GM20431 (cell line): Measurements from ENCODE around the gene COL25A1.

Experiments
- in situ Hi-C: fragments of 300-500 bp; cut with MseI, MboI; formaldehyde crosslinking; loops from one replicate; pipeline ENCODE4 v1.15.0; 2020; ENCODE audit warnings: low sequenced_read_pairs; ENCODE audit not compliant: unreplicated experiment

Gene COL25A1

GRCh38 chr4:108804648-108805273 is 497.7 kb downstream of the COL25A1 start:
- in situ Hi-C loops, result no loop called here

- in situ Hi-C loops, result no loop called here
Observed at GRCh38 chr4:108799306-108799705, 503.2 kb downstream of the COL25A1 start.

- in situ Hi-C loops, result no loop called here
Observed at GRCh38 chr4:108796173-108796572, 506.3 kb downstream of the COL25A1 start.

- in situ Hi-C loops, result no loop called here
Observed at GRCh38 chr4:108795733-108796132, 506.7 kb downstream of the COL25A1 start.

- in situ Hi-C loops, result no loop called here
Observed at GRCh38 chr4:108794136-108794535, 508.3 kb downstream of the COL25A1 start.

- in situ Hi-C loops, result no loop called here
Observed at GRCh38 chr4:108793415-108793814, 509.0 kb downstream of the COL25A1 start.

GRCh38 chr4:108788731-108789130 is 513.7 kb downstream of the COL25A1 start:
- in situ Hi-C loops, result no loop called here

- in situ Hi-C loops, result no loop called here
Observed at GRCh38 chr4:108787724-108788123, 514.7 kb downstream of the COL25A1 start.

GRCh38 chr4:108787106-108787505 is 515.4 kb downstream of the COL25A1 start:
- in situ Hi-C loops, result no loop called here

- in situ Hi-C loops, result no loop called here
Observed at GRCh38 chr4:108786351-108786750, 516.1 kb downstream of the COL25A1 start.

GRCh38 chr4:108783665-108784463 is 518.6 kb downstream of the COL25A1 start:
- in situ Hi-C loops, result no loop called here

GRCh38 chr4:108779958-108780357 is 522.5 kb downstream of the COL25A1 start:
- in situ Hi-C loops, result no loop called here

GRCh38 chr4:108777388-108777787 is 525.1 kb downstream of the COL25A1 start:
- in situ Hi-C loops, result no loop called here

- in situ Hi-C loops, result no loop called here
Observed at GRCh38 chr4:108775921-108776320, 526.5 kb downstream of the COL25A1 start.

GRCh38 chr4:108774809-108775530 is 527.5 kb downstream of the COL25A1 start:
- in situ Hi-C loops, result no loop called here

GRCh38 chr4:108772402-108772801 is 530.1 kb downstream of the COL25A1 start:
- in situ Hi-C loops, result no loop called here

GRCh38 chr4:108766058-108766457 is 536.4 kb downstream of the COL25A1 start:
- in situ Hi-C loops, result no loop called here

GRCh38 chr4:108763986-108764385 is 538.5 kb downstream of the COL25A1 start:
- in situ Hi-C loops, result no loop called here

GRCh38 chr4:108763226-108763593 is 539.2 kb downstream of the COL25A1 start:
- in situ Hi-C loops, result no loop called here

- in situ Hi-C loops, result no loop called here
Observed at GRCh38 chr4:108762559-108763225, 539.8 kb downstream of the COL25A1 start, which contains the start of gene ETNPPL. Gene ETNPPL (minus strand): TSS chr4:108763053. CDS start chr4:108762898, 155 bp downstream.
